GM21423 (cell line): Measurements from ENCODE around the gene LRRC23.
A peak's percentile ranks its signal among the peaks of the same experiment; 100 is the strongest.
"Not testable (repeated sequence)": the region's sequence is repeated elsewhere in the genome, so short reads cannot be mapped to it uniquely, and the experiment has no call there.

Experiments used
- ATAC-seq: cut with Tn5 transposase; IDR thresholded peaks from one replicate; pipeline ENCODE4 v1.9.1; 2021; ENCODE audit warnings: mild to moderate bottlenecking, moderate library complexity; ENCODE audit not compliant: unreplicated experiment

The LRRC23 gene

DNA sequence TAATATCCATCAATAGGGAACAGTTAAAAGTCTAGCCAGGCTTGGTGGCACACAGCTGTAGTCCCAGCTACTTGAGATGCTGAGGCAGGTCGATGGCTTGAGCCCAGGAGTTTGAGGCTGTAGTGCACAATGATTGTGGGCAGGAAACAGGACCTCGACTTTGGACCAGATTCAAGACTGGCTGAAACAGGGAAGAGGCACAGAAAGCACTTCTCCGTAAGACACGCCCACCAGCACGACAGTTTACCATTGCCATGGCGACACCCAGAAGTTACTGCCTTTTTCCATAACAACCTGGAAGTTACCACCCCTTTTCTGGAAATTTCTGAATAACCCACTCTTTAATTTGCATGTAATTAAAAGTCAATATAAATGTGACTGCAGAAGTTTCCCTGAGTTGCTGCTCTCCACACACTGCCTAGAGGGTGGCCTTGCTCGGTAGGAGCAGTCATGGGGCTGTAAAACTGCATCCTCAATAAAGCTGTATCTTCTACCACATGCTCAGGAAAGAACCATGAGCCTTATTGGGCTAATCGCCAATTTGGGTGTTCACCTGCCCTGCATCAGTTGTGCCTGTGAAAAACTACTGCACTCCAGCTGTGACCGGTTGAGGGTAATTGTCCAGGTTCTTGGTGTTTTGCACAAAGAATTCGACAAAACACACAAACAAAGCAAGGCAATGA, 4.6 kb upstream of the LRRC23 start:
- no peak for ATAC-seq

DNA sequence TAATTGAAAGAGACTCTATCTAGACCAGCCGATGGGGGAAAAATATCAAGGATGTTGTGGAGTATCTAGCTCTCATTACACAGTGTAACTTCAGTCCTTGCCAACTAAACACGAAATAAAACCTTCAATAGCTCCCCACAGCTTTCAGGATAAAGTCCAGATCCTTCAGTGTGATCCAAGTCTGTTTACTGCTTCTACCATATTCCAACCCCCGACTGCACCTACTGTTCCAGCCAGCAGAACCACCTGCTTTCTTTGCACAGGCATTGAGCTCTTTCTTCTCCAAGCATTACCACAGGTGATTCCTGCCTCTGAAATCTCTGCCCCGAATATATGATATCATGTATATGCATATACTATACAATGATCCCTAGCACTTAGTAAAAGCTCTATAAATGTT, 2.2 kb upstream of the LRRC23 start:
- ATAC-seq = no peak

DNA sequence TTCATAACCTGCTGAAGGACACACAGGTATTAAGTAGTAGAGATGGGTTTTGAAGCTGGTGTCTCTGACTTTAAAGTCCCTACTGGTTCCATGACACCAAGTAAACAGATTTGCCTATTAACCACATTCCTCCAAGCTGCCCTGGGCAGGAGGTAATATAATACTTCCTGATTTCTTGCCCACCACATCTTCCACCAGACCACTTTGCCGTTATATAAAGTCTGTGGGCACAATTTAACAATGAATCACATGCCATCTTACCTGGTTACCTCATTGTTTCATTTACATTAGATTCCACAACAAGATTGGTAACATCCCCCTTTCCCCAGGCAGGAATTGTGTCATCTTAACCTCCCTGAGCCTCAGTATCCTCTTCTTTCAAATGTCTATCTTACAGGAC, 900 bp upstream of the LRRC23 start:
- ATAC-seq = no peak

DNA sequence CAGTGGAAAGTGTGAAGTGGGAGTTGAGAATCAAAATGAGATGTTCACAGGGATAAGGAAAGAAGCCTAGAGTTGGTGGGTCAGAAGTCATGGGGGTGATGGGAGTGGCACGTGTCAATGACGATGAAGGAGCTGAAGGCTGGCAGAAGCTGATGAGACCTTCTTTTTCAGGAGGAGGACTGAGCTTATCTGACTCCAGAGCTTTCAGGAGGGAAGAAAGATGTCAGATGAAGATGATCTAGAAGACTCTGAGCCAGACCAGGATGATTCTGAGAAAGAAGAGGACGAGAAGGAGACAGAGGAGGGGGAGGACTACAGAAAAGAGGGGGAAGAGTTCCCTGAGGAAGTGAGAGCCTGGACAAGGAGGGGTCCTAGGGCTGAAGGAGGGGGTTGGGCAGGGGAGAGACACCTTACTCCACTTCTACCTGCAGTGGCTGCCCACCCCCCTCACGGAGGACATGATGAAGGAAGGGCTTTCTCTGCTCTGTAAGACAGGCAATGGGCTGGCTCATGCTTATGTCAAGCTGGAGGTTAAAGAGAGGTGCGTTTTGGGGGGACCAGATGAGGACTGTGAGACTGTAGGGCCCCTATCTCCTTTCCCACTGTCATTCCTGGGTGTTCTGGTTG, 905 bp downstream of the LRRC23 start:
- no peak for ATAC-seq

DNA sequence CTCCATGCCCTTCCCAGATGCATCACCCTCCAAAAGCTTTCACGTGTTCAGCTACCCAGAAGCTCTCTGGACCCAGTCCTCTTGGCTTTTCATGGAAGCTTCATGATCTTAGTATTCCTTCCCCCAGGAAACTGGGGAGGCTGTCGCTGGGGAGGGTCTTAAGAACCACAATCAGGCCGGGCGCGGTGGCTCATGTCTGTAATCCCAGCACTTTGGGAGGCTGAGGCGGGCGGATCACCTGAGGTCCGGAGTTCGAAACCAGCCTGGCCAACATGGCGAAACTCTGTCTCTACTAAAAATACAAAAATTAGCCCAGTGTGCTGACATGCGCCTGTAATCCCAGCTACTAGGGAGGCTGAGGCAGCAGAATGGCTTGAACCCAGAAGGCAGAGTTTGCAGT, 3.5 kb downstream of the LRRC23 start:
- not testable (repeated sequence) for ATAC-seq

DNA sequence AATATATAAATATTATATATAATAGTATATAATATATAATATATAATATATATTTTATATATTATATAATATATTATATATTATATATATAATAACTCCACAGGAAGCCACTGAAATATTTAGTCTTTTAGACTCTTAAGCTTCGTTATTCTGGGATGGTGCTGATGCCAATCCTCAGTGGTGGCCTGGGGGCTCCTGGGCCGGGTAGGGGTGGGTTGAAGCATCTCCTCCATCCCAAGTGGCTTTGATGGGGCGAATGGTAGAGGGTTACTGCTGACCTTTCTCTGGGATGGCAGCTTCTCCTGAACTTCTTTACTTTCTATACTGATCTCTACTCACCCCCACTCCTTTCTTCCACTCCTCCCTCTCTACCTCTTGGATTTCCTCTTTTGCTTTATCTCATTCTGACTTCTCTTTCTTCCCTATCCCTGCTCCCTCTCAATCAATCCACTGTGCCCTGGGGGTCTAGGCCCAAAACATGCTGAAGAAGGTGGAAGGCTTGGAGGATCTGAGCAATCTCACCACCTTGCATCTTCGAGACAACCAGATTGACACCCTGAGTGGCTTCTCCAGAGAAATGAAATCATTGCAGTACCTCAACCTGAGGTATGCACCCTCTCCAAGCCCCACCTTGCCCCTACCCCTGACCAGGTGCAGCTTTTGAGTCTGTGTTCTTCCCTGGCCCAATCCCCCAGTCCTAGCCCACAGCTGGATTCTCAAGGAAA, 5.0 kb downstream of the LRRC23 start:
- no peak for ATAC-seq

DNA sequence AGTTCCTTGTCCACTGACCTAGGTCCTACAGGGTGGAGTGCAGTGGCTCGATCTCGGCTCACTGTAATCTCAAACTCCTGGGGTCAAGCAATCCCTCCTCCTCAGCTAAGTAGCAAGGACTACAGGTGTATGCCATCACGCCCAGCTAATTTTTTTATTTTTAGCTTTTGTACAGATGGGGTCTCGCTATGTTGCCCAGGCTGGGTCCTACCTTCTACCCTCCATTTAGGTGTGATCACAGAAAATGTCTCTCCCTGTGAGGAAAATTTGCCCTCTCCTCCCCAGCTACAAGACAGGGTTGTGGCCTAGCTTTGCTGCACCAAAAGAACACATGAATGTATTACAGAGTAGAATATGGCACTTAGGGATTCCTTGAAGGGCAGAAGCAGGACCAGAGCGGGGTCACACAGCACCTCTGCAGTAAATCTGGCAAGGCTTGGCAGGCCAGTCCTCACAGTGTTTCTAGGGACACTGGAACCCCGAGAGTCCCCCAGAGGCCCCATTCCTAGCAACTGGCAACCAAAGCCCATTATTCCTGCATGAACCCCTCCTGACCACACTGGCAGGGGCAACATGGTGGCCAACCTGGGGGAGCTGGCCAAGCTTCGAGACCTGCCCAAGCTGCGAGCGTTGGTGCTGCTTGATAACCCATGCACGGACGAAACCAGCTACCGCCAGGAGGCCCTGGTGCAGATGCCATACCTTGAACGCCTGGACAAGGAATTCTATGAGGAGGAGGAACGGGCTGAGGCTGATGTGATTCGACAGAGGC, 7.7 kb downstream of the LRRC23 start:
- no peak for ATAC-seq

DNA sequence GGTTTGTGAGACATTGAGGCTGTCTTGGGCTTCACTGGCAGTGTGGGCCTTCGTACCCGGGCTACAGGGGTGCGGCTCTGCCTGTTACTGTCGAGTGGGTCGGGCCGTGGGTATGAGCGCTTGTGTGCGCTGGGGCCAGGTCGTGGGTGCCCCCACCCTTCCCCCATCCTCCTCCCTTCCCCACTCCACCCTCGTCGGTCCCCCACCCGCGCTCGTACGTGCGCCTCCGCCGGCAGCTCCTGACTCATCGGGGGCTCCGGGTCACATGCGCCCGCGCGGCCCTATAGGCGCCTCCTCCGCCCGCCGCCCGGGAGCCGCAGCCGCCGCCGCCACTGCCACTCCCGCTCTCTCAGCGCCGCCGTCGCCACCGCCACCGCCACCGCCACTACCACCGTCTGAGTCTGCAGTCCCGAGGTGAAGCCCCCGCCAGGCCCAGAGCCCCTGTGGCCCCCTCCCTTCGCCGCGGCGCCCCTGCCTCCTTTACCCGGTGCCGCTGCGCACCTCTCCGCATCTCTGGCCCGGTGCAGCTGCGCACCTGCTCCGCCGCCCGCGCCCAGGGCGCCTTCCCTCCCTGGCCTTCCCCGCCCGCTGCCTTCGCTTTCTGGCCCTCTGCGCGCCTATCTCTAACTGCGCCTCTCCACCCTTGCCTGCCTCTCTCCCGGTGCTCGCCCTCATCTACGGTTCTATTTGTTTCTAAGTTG, 9.8 kb downstream of the LRRC23 start, which contains the start of gene ENO2:
Gene ENO2 (plus strand): TSS at position 335 of the 701 bp plus-strand sequence. CDS start 1,253 bp downstream, outside the sequence.
- ATAC-seq = peak; percentile 78

DNA sequence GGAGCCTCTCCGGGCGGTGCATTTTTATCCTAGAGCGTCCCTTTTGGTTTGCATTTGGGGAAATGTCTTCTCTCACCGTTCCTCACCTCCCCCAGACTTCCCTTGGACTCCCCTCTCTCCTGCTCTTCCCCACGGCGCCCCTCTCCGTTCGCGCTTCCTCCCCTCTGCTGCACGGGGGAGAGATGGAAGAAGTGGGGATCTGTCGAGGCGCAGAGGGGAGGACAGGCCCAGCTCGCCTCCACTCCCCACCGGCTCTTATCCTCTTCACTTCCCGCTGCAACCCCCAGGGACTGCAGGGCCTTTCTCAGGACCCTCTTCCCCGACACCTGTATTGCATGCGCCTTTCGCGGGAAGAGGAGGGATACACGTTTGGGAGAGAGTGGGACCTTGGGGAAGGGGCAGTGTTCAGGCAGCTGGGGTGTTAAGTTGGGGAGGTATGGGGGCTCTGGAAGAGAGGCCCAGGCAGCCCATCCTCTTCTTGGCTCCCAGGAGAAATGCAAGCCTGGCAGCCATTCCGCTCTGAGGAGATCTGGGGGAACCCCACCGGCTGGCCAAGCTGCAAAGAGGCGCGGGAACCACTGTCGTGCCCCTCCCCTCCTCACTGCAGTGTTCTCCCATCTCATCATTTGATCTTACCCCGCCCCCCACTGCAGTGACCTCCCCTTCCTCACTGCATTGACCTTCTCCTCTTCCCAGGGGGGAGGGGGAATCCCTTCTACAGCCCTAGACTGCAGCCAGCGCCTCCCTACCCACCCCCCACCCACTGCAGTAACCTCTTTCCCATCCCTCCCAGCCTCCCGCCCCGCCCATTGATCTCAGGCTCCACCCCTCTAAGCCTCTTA, 10.5 kb downstream of the LRRC23 start:
- no peak for ATAC-seq

DNA sequence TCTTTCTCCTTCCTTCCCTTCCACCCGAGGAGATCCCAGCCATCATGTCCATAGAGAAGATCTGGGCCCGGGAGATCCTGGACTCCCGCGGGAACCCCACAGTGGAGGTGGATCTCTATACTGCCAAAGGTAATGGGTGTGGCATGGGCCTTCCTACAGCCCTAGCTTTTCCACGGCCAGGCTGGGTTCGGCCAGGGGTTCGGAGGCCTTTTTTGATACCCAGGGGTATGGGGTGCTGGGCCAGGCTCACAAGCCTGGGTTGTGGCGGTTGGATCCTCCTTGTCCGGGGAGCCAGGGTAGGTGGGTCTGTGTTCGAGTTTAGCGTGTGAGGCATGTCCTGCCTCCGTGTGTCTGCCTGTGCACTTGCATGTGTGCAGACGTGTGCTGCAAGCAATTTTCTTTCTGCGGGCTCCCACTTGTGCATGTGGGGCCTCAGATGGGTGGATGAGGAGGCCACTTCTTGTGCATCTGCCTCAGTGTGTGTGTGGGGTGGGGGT, 11.2 kb downstream of the LRRC23 start:
- ATAC-seq = no peak

DNA sequence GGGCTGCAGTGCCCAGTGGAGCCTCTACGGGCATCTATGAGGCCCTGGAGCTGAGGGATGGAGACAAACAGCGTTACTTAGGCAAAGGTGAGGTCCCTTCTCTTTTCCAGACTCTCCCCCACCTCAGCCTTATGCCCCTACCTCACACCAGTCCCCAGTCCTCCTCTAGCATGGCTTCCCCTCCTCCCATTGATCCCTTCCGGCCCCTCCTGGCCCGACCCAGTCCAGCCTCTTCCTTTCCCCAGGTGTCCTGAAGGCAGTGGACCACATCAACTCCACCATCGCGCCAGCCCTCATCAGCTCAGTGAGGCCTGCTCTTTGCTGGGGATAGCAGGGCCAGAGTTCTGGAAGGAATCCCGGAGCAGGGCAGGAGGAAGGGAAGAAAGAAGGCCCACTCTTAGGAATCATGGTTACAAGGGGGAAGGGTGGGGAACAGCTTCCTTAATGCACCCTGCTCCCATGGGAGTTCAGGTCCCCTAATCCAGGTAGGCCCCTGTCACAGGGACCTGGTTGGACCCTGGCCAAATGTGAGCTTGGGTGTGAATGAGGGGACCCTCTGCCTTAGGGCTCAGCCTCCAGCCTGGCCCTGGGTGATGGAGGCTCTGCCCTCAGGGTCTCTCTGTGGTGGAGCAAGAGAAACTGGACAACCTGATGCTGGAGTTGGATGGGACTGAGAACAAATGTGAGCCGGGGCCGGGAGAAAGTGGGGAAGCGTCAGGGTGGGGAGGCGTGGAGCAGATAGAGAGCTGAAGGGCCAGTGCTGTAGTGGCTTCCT, 12.0 kb downstream of the LRRC23 start:
- no peak for ATAC-seq

DNA sequence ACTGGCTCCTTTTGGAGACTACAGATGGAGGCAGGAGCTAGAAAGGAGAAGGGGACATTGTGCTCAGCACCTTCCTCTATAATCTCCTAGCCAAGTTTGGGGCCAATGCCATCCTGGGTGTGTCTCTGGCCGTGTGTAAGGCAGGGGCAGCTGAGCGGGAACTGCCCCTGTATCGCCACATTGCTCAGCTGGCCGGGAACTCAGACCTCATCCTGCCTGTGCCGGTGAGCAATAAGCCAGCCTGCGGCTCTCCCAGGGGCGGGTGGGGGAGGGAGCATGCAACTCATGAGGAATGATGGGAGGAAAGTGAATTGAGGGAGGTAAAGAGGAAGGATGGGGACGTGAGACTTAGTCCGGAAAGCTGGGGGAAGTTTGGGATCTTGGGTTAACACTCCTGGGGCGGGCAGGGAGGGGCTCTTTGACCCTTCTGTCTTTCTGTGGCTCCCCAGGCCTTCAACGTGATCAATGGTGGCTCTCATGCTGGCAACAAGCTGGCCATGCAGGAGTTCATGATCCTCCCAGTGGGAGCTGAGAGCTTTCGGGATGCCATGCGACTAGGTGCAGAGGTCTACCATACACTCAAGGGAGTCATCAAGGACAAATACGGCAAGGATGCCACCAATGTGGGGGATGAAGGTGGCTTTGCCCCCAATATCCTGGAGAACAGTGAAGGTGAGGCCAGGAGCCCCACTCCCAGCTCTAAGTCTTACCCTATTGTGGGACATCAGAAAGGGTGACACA, 13.0 kb downstream of the LRRC23 start:
- no peak for ATAC-seq

DNA sequence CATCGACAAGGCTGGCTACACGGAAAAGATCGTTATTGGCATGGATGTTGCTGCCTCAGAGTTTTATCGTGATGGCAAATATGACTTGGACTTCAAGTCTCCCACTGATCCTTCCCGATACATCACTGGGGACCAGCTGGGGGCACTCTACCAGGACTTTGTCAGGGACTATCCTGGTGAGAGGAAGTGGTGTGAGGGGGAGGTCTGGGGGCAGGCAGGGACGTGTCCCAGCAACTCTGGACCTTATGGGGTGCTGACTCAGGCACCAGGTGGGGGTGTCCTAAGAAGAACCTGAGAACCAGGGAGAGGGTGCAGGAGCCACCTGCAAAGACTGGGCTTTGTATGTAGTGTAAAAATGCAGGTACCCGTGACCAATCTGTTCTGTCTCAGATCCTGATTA, 15.0 kb downstream of the LRRC23 start:
- no peak for ATAC-seq

DNA sequence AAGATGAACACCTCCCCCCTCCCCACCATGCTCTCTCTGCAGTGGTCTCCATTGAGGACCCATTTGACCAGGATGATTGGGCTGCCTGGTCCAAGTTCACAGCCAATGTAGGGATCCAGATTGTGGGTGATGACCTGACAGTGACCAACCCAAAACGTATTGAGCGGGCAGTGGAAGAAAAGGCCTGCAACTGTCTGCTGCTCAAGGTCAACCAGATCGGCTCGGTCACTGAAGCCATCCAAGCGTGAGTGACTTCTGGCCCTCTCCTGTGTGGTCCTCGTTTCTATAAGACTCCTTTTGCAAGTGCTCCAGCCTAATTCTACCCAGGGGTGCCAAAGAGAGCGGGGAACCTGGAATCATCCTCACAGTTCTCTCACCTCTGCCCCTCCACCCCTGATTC, 16.9 kb downstream of the LRRC23 start:
- ATAC-seq = no peak

DNA sequence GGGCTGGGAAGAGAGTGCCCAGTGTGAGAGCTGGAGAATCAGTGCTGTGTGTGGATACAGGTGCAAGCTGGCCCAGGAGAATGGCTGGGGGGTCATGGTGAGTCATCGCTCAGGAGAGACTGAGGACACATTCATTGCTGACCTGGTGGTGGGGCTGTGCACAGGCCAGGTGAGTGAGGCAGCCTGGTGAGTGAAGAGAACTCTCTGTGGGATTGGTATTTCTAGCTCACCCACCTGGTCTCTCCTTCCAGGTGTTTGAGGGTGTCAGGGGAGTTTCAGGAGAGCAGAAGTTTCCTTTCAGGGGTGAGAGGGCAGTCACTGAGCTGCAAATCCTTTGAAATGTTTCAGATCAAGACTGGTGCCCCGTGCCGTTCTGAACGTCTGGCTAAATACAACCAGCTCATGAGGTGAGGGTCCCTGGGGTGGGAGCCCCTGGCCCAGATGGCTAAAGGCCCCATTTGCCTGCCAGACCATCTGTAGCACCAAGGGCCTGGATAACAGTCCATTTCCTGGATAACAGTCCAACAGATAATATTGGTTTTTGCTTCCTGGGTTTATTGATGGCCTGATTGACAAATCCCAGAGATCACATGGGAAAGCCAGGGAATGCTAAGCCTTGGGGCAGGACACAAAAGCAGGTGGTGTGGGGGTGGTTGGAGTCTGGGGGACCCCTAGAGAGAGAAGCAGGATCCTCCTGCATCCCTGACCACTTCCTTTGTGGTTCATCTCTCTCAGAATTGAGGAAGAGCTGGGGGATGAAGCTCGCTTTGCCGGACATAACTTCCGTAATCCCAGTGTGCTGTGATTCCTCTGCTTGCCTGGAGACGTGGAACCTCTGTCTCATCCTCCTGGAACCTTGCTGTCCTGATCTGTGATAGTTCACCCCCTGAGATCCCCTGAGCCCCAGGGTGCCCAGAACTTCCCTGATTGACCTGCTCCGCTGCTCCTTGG, 17.6 kb downstream of the LRRC23 start:
- ATAC-seq = no peak

DNA sequence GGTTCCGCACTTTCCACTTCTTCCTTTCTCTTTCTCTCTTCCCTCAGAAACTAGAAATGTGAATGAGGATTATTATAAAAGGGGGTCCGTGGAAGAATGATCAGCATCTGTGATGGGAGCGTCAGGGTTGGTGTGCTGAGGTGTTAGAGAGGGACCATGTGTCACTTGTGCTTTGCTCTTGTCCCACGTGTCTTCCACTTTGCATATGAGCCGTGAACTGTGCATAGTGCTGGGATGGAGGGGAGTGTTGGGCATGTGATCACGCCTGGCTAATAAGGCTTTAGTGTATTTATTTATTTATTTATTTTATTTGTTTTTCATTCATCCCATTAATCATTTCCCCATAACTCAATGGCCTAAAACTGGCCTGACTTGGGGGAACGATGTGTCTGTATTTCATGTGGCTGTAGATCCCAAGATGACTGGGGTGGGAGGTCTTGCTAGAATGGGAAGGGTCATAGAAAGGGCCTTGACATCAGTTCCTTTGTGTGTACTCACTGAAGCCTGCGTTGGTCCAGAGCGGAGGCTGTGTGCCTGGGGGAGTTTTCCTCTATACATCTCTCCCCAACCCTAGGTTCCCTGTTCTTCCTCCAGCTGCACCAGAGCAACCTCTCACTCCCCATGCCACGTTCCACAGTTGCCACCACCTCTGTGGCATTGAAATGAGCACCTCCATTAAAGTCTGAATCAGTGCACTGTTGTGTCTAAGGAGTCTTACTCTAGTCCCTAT, 18.5 kb downstream of the LRRC23 start:
- ATAC-seq = no peak
